ENCODE results near the gene SOD1.

DNA sequence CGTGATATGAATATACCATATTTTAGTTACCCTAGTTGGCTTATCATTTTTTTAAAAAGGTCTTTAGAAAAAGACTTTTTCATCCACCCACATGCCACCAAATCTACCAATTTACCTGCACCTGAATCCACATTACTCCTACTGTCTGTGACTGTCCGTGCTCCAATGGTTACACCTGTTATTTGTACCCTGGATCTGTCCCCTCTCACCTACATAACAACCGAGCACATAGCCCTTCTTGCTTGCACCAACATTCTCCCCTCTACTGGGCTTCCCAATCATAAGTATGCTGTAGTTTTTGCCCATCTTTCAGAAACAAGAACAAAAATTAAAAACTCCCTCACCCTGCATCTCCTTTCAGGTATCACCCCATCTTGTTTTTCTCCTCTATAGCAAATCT, 17.6 kb downstream of the SOD1 start:
- TF ChIP-seq POLR2A (IDR thresholded peaks at IDR 0.05), result no peak
- TF ChIP-seq, protein P1, sequence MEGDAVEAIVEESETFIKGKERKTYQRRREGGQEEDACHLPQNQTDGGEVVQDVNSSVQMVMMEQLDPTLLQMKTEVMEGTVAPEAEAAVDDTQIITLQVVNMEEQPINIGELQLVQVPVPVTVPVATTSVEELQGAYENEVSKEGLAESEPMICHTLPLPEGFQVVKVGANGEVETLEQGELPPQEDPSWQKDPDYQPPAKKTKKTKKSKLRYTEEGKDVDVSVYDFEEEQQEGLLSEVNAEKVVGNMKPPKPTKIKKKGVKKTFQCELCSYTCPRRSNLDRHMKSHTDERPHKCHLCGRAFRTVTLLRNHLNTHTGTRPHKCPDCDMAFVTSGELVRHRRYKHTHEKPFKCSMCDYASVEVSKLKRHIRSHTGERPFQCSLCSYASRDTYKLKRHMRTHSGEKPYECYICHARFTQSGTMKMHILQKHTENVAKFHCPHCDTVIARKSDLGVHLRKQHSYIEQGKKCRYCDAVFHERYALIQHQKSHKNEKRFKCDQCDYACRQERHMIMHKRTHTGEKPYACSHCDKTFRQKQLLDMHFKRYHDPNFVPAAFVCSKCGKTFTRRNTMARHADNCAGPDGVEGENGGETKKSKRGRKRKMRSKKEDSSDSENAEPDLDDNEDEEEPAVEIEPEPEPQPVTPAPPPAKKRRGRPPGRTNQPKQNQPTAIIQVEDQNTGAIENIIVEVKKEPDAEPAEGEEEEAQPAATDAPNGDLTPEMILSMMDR (IDR thresholded peaks at IDR 0.05), result no peak

Measured in uterus (tissue), 2 donors.